Peyer's patch (tissue), 4 donors: ENCODE measurements around the gene PKNOX2.

Experiments used
- CTCF ChIP-seq, 6 experiments: fragments of 450-650 bp in 4 of 6; fragments of 200-600 bp in 2 of 6; sonication (generic) in 1 of 6; IDR thresholded peaks; one replicate each; pipeline ENCODE4 v1.5.1; 2017 to 2019; ENCODE audit warnings: antibody characterized with exemption in 6 of 6, mild to moderate bottlenecking in 3 of 6, moderate library complexity in 1 of 6
- POLR2A ChIP-seq, 2 donors: fragments of 450-650 bp; IDR thresholded peaks; one replicate each; pipeline ENCODE4 v1.5.1; 2017; ENCODE audit warnings: antibody characterized with exemption in 2 of 2, mild to moderate bottlenecking in 2 of 2, moderate library complexity in 2 of 2

- TF ChIP-seq CTCF (IDR thresholded peaks at IDR 0.05) (no peak), POLR2A (IDR thresholded peaks at IDR 0.05) (no peak)
Observed at GRCh38 chr11:125325196-125325595, 160.6 kb downstream of the PKNOX2 start.
